ENCODE results near the gene E2F3. TPM values are rescaled to one million over a fixed set of nuclear protein-coding genes. Genes with fewer than 3 reads are reported as not detected.

E2F3 gene
- total RNA-seq, 1 donor from 2014 or later = 16.8 TPM

DNA sequence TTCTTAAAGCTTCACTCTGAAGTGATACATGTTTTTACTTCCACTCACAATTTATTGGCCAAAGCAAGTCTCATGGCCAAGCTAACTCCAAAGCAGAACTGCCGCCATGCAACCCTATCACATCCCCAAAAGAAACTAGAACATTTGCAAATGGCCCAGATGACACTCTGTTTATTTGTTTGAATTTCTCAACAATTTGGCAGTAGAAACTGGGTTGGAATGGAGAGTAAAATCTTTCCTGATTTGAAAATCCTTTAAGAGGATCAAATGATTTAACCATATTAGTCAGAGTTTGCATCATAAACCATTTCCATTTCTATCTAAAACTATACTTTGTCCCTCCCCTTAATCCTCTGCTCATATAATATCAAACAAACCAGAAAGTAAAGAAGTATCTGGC is 39.1 kb upstream of the E2F3 start:
- H3K27me3 Mint-ChIP-seq (ENCODE audit: low read depth) = no peaks in the 10 kb centered on the region
- H3K9me3 Mint-ChIP-seq (ENCODE audit: low read depth) = no peaks in the 10 kb centered on the region
- H3K36me3 Mint-ChIP-seq (ENCODE audit: low read depth) = no peaks in the 10 kb centered on the region
- TF ChIP-seq, protein P1, sequence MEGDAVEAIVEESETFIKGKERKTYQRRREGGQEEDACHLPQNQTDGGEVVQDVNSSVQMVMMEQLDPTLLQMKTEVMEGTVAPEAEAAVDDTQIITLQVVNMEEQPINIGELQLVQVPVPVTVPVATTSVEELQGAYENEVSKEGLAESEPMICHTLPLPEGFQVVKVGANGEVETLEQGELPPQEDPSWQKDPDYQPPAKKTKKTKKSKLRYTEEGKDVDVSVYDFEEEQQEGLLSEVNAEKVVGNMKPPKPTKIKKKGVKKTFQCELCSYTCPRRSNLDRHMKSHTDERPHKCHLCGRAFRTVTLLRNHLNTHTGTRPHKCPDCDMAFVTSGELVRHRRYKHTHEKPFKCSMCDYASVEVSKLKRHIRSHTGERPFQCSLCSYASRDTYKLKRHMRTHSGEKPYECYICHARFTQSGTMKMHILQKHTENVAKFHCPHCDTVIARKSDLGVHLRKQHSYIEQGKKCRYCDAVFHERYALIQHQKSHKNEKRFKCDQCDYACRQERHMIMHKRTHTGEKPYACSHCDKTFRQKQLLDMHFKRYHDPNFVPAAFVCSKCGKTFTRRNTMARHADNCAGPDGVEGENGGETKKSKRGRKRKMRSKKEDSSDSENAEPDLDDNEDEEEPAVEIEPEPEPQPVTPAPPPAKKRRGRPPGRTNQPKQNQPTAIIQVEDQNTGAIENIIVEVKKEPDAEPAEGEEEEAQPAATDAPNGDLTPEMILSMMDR (IDR thresholded peaks at IDR 0.05) = no peak
- DNase-seq (ENCODE audit: low spot score) = no peak
- H3K4me1 Mint-ChIP-seq (ENCODE audit: low read depth) = no peaks in the 10 kb centered on the region
- H3K4me3 Mint-ChIP-seq (ENCODE audit: unreplicated experiment) = no peak overlapping the region
- no peak overlapping the region for H3K27ac Mint-ChIP-seq (ENCODE audit: unreplicated experiment)

DNA sequence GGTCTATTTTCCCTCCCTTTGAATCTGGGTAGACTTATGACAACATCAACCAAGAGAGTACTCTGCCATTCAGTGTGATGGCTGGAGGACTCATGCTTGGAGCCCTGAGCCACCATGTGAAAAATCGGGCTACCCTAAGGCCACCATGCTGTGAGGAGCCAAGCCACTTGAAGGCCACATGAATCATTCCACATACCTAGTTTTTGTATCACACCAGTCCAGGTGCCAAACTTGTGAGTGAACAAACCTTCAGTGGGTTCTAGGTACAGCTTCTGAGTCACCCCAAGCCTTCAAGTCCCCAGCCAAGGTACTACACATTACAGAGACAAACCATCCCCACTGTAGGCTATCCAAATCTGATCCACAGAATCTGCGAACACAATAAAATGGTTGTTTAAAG is 37.4 kb upstream of the E2F3 start:
- H3K4me1 Mint-ChIP-seq (ENCODE audit: low read depth) = peaks cover 2% of the 10 kb centered on the region
- H3K4me3 Mint-ChIP-seq (ENCODE audit: unreplicated experiment) = no peak overlapping the region
- TF ChIP-seq, protein P1 (IDR thresholded peaks at IDR 0.05) = no peak
- H3K27me3 Mint-ChIP-seq (ENCODE audit: low read depth) = no peaks in the 10 kb centered on the region
- DNase-seq (ENCODE audit: low spot score) = no peak
- no peaks in the 10 kb centered on the region for H3K9me3 Mint-ChIP-seq (ENCODE audit: low read depth)
- no peak overlapping the region for H3K27ac Mint-ChIP-seq (ENCODE audit: unreplicated experiment)
- H3K36me3 Mint-ChIP-seq (ENCODE audit: low read depth) = no peaks in the 10 kb centered on the region

DNA sequence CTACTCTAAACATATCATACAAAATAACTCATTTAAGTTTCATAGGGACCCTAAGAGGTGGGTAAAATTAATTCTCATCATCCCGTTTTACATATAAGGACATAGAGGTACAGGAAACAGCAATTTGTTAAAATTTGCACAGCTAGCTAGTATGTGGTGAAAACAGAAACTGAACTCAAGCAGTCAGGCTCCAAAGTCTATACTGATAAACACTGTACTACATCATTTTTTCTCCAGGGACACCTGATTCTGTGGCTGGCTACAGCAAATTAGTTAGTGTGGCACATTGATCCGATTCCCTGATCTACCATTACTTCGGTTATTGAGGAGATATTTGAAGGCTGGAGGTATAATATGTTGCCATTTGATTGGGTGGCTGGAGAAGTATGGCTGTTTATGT is 36.2 kb upstream of the E2F3 start:
- Mint-ChIP-seq H3K36me3 (ENCODE audit: low read depth) (no peaks in the 10 kb centered on the region), H3K27ac (ENCODE audit: unreplicated experiment) (no peak overlapping the region), H3K9me3 (ENCODE audit: low read depth) (no peaks in the 10 kb centered on the region), H3K4me3 (ENCODE audit: unreplicated experiment) (no peak overlapping the region), H3K27me3 (ENCODE audit: low read depth) (no peaks in the 10 kb centered on the region), H3K4me1 (ENCODE audit: low read depth) (peaks cover 2% of the 10 kb centered on the region)
- TF ChIP-seq, protein P1 (IDR thresholded peaks at IDR 0.05) = no peak
- DNase-seq (ENCODE audit: low spot score) = no peak

DNA sequence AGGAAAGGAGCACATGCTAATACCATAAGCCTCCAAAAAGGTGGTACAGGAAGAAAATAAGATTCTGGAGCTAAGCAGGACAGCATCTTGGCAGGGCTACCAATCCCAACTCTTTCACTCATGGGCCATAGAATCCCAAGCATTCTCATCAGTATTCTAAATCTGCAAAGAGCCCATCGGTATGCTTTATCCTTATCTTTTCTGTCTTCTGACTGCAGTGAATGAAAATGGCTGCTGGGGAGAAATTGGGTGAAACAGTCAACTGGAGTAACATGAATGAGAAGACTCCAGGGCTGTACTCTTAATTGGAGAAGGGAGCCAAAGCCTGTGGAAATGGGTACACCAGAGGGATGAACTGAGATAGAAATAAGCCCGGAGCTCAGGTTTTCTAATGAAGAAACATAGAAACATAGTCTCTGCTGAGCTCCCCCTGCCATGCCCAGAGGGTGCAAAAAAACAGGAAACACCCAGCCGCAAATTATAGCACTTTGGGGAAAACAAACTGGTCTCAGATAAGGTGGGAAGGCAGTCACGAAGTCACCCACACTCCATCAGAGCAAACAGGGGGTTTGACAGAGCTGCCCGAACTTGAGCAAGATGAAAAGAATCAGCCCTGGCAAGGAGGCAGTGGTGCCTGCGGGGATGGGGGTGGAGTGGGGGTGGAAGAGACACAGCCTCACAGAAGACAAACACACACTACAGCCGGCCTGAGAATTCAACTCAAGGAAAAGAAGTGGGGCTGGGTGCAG is 35.4 kb upstream of the E2F3 start:
- TF ChIP-seq, protein P1 (IDR thresholded peaks at IDR 0.05) = no peak
- no peak for DNase-seq (ENCODE audit: low spot score)
- Mint-ChIP-seq H3K36me3 (ENCODE audit: low read depth) (no peaks in the 10 kb centered on the region), H3K27me3 (ENCODE audit: low read depth) (no peaks in the 10 kb centered on the region), H3K4me1 (ENCODE audit: low read depth) (peaks cover 2% of the 10 kb centered on the region), H3K9me3 (ENCODE audit: low read depth) (no peaks in the 10 kb centered on the region), H3K27ac (ENCODE audit: unreplicated experiment) (no peak overlapping the region), H3K4me3 (ENCODE audit: unreplicated experiment) (no peak overlapping the region)

DNA sequence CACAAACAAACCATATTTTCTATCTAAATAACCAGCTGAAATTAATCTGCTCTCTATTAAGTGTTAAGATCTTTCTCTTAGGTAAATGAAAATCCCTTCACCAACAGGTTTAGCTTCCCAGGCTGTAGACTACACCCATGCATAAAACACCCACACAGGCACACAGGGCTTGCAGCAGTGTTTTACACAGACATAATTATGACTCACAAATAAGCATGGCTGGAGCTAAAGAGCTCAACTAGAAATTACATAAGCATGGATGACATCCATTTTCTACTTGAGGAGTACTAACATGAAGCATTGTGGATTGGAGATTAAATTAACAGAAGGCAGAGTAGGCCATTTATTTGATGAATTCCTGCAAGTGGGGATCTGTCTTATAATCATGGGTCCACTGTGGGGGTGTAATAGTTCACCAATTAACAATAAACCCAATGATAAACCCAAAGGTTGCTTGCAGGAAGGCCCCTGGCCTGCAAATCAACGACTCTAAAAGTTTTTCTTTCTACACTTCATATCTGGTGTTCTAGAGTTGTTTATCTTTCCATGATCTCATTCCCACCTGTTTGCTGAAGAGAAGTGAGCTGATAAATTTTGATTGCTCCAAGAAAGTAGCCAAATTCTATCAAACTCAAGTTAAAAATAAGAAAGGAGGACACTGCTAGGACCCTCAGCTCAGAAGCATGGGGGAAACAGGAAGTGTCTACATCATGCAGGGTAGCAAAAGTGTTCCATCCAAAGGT is 33.8 kb upstream of the E2F3 start:
- DNase-seq (ENCODE audit: low spot score) = no peak
- Mint-ChIP-seq H3K27ac (ENCODE audit: unreplicated experiment) (no peak overlapping the region), H3K4me1 (ENCODE audit: low read depth) (peaks cover 2% of the 10 kb centered on the region), H3K9me3 (ENCODE audit: low read depth) (peaks cover 4% of the 10 kb centered on the region), H3K4me3 (ENCODE audit: unreplicated experiment) (no peak overlapping the region), H3K27me3 (ENCODE audit: low read depth) (no peaks in the 10 kb centered on the region), H3K36me3 (ENCODE audit: low read depth) (no peaks in the 10 kb centered on the region)
- TF ChIP-seq, protein P1 (IDR thresholded peaks at IDR 0.05) = no peak

Measured in chondrocyte (in vitro differentiated cells).